Smooth muscle cell (in vitro differentiated cells): ENCODE results near the gene ABCB11. TPM values are rescaled to one million over a fixed set of nuclear protein-coding genes. Genes with fewer than 3 reads are reported as not detected.
A peak's percentile ranks its signal among the peaks of the same experiment; 100 is the strongest.

ENCODE experiments used
- DNase-seq: peaks from one replicate; lab custom pipeline; 2025; ENCODE audit not compliant: unreplicated experiment; lab: John Stamatoyannopoulos, UW
- H2AFZ ChIP-seq: fragments of 200-600 bp; sonication (generic); 2 replicates; pipeline ENCODE4 v1.6.0; 2016; ENCODE audit warnings: antibody characterized with exemption, low read depth, mild to moderate bottlenecking
- H3F3A ChIP-seq: fragments of 200-600 bp; sonication (generic); 2 replicates; pipeline ENCODE4 v1.6.0; 2017; ENCODE audit warnings: antibody characterized with exemption, low read depth
- H3K27ac ChIP-seq: fragments of 200-600 bp; sonication (generic); 2 replicates; pipeline ENCODE4 v1.5.1; 2016; ENCODE audit warnings: low read depth, mild to moderate bottlenecking
- H3K27me3 ChIP-seq: fragments of 200-600 bp; sonication (generic); 2 replicates; pipeline ENCODE4 v1.6.1; 2016; ENCODE audit warnings: low read depth, mild to moderate bottlenecking
- H3K36me3 ChIP-seq: fragments of 200-600 bp; sonication (generic); 2 replicates; pipeline ENCODE4 v1.5.1; 2016; ENCODE audit warnings: low read depth
- H3K4me1 ChIP-seq: fragments of 200-600 bp; sonication (generic); 2 replicates; pipeline ENCODE4 v1.5.1; 2016; ENCODE audit warnings: low read depth
- H3K4me2 ChIP-seq: fragments of 200-600 bp; sonication (generic); 2 replicates; pipeline ENCODE4 v1.6.0; 2016; ENCODE audit warnings: mild to moderate bottlenecking
- H3K4me3 ChIP-seq: fragments of 200-600 bp; sonication (generic); 2 replicates; pipeline ENCODE4 v1.5.1; 2016; ENCODE audit warnings: mild to moderate bottlenecking
- H3K79me2 ChIP-seq: fragments of 200-600 bp; sonication (generic); 2 replicates; pipeline ENCODE4 v1.6.0; 2016; ENCODE audit warnings: low read depth, mild to moderate bottlenecking
- H3K9ac ChIP-seq: fragments of 200-600 bp; sonication (generic); 2 replicates; pipeline ENCODE4 v1.6.0; 2016; ENCODE audit warnings: low read depth
- H3K9me3 ChIP-seq: fragments of 200-600 bp; sonication (generic); replicated peaks from 2 replicates; pipeline ENCODE4 v1.5.1; 2016; ENCODE audit warnings: low read depth
- H4K20me1 ChIP-seq: fragments of 200-600 bp; sonication (generic); 2 replicates; pipeline ENCODE4 v1.6.0; 2016; ENCODE audit warnings: low read depth
- CTCF ChIP-seq: fragments of 200-600 bp; sonication (generic); IDR thresholded peaks from 2 replicates; pipeline ENCODE4 v1.5.1; 2017; ENCODE audit warnings: borderline replicate concordance, mild to moderate bottlenecking, antibody characterized with exemption; ENCODE audit not compliant: insufficient read depth, poor library complexity, severe bottlenecking
- WGBS: methylation state at CpG from one replicate; pipeline ENCODE4 v1.1.7; 2016; ENCODE audit warnings: low lambda C conversion rate; 5-methylcytosine and 5-hydroxymethylcytosine counted together
- polyA plus RNA-seq: library from polyadenylated mRNA; unstranded; fragments of >200 nt; fragmentation: Nextera tagmentation; extraction: Ambion mirVana; gene quantifications from 2 replicates; pipeline ENCODE4 v1.2.1, GENCODE V29; 2016
- total RNA-seq: library from RNA; depleted of rRNA; stranded (reverse); fragments of >200 nt; gene quantifications from 2 replicates; pipeline ENCODE4 v1.2.3, GENCODE V29; 2014

The ABCB11 gene
- total and polyA plus RNA-seq, 2 experiments from 2014 or later = 0.04 to 0.05 TPM

GRCh38 chr2:169002161-169002738 is 28.9 kb downstream of the ABCB11 start:
- Histone ChIP-seq H3K9ac (no peak overlapping the region), H3K36me3 (no peaks in the 10 kb centered on the region), H3K4me1 (no peaks in the 10 kb centered on the region), H3K79me2 (no peaks in the 10 kb centered on the region), H3K4me2 (no peak overlapping the region), H4K20me1 (no peaks in the 10 kb centered on the region), H3F3A (peaks cover 2% of the 10 kb centered on the region), H3K27ac (no peak overlapping the region), H3K27me3 (no peaks in the 10 kb centered on the region), H3K4me3 (no peak overlapping the region), H2AFZ (no peak overlapping the region), H3K9me3 (no peaks in the 10 kb centered on the region)
- WGBS = 79% methylated on average over 3 of the region's 3 CpGs
- DNase-seq = no peak
- TF ChIP-seq CTCF = no peak

DNA sequence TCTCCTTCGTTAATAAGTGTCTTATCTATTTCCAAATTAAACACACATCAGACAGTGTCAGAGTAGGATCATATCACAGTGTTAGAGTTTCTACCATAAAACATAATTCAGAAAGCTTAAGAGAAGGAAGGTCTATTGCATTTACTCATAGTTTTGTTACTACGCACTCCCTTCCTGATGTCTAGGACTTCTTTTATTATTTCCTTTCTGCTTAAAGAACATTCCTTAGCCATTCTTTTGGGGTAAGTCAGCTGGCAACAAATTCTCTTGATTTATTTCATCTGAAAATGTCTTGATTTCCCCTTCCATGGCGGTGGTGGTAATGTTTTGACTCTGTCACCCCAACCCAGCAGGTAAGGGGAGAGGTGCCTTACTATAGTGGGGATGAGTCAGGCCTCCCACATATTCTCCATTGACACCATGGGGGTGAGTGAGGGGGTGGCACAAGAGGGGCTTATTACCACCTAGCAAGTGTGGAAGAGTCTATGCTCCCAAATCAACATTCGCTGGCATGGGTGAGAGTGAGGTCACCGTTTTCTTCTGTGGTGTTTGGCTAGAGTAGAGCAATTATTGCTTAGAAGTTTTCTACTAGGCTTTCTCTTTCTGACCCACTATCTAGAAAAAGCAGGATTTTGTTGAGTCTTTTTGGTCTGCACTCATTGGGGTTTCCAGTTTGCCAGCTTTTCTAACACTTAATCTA is 29.9 kb downstream of the ABCB11 start:
- TF ChIP-seq CTCF = no peak
- 82% methylated on average over 5 of the region's 5 CpGs for WGBS
- Histone ChIP-seq H3K9ac (no peak overlapping the region), H3K4me1 (no peaks in the 10 kb centered on the region), H3K9me3 (no peaks in the 10 kb centered on the region), H3K27ac (peak overlapping the region; percentile 9), H3K4me2 (no peak overlapping the region), H3K36me3 (no peaks in the 10 kb centered on the region), H3K4me3 (no peak overlapping the region), H3F3A (peaks cover 4% of the 10 kb centered on the region), H2AFZ (no peak overlapping the region), H3K79me2 (no peaks in the 10 kb centered on the region), H3K27me3 (no peaks in the 10 kb centered on the region), H4K20me1 (no peaks in the 10 kb centered on the region)
- no peak for DNase-seq

GRCh38 chr2:168999668-169000213 is 31.4 kb downstream of the ABCB11 start:
- Histone ChIP-seq H2AFZ (no peak overlapping the region), H3K4me3 (no peak overlapping the region), H3K9me3 (no peaks in the 10 kb centered on the region), H3K9ac (no peak overlapping the region), H4K20me1 (no peaks in the 10 kb centered on the region), H3F3A (peaks cover 4% of the 10 kb centered on the region), H3K4me1 (no peaks in the 10 kb centered on the region), H3K36me3 (no peaks in the 10 kb centered on the region), H3K27me3 (no peaks in the 10 kb centered on the region), H3K79me2 (no peaks in the 10 kb centered on the region), H3K27ac (no peak overlapping the region), H3K4me2 (no peak overlapping the region)
- 88% methylated on average over 1 of the region's 1 CpG for WGBS
- DNase-seq = no peak
- TF ChIP-seq CTCF = no peak
